IMR-90 (cell line): ENCODE measurements around the gene VAT1L. TPM values are rescaled to one million over a fixed set of nuclear protein-coding genes. Genes with fewer than 3 reads are reported as not detected.

Experiments used
- ATAC-seq: fragments of 200-7000 bp; cut with Tn5 transposase; 2 replicates; pipeline ENCODE4 v1.9.1; 2020; ENCODE audit warnings: low read depth, mild to moderate bottlenecking, moderate library complexity
- BruUV-seq: library from RNA; stranded (reverse); fragments of 400-500 nt; replicated peaks from 2 replicates; lab custom pipeline; 2021; lab: Mats Ljungman, UMichigan
- CTCF ChIA-PET: fragments of 300-600 bp; formaldehyde crosslinking; extraction: SDS; loops from one replicate; lab custom pipeline; 2021; ENCODE audit warnings: antibody characterized with exemption; lab: Yijun Ruan, JAX
- POLR2A ChIA-PET: fragments of 300-600 bp; sonication (Branson Sonifier 250); formaldehyde crosslinking; loops from one replicate; lab custom pipeline; 2022; ENCODE audit warnings: antibody characterized with exemption; ENCODE audit not compliant: unreplicated experiment; lab: Charles Lee
- DNase-seq: peaks from one replicate; pipeline ENCODE4 v3.0.0; 2013
- H2AFZ ChIP-seq: replicated peaks from 2 replicates; pipeline ENCODE3; 2013; ENCODE audit warnings: low read length, mild to moderate bottlenecking; ENCODE audit not compliant: poor library complexity
- H2AK5ac ChIP-seq: 2 replicates; pipeline ENCODE4 v1.6.1; 2013; ENCODE audit warnings: low read depth, low read length, inconsistent platforms
- H2AK9ac ChIP-seq: replicated peaks from 2 replicates; pipeline ENCODE3; 2013; ENCODE audit warnings: mild to moderate bottlenecking, low read depth, low read length, moderate library complexity; ENCODE audit not compliant: poor library complexity
- H2BK120ac ChIP-seq: 2 replicates; pipeline ENCODE4 v1.6.1; 2013; ENCODE audit warnings: low read depth, low read length, inconsistent platforms
- H2BK15ac ChIP-seq: 3 replicates; pipeline ENCODE4 v1.6.1; 2013; ENCODE audit warnings: low read depth, low read length, inconsistent platforms
- H2BK20ac ChIP-seq: 2 replicates; pipeline ENCODE4 v1.6.1; 2013; ENCODE audit warnings: low read depth, mild to moderate bottlenecking, inconsistent platforms, low read length, moderate library complexity
- H2BK5ac ChIP-seq: 2 replicates; pipeline ENCODE4 v1.6.1; 2013; ENCODE audit warnings: mild to moderate bottlenecking, low read depth, low read length, inconsistent platforms; ENCODE audit not compliant: poor library complexity, severe bottlenecking
- H3K14ac ChIP-seq: replicated peaks from 2 replicates; pipeline ENCODE4 v1.6.1; 2013; ENCODE audit warnings: low read depth, low read length, inconsistent platforms
- H3K18ac ChIP-seq: 2 replicates; pipeline ENCODE4 v1.6.1; 2013; ENCODE audit warnings: low read depth, low read length, control low read depth
- H3K23ac ChIP-seq: 2 replicates; pipeline ENCODE4 v1.6.1; 2013; ENCODE audit warnings: low read depth, low read length, inconsistent platforms
- H3K27ac ChIP-seq: 2 replicates; pipeline ENCODE4 v1.5.1; 2013; ENCODE audit warnings: mild to moderate bottlenecking, control low read depth, low read length; ENCODE audit not compliant: insufficient read depth
- H3K27me3 ChIP-seq: 2 replicates; pipeline ENCODE4 v1.6.1; 2013; ENCODE audit warnings: low read length; ENCODE audit not compliant: control insufficient read depth, insufficient read depth
- H3K36me3 ChIP-seq: 2 replicates; pipeline ENCODE4 v1.6.1; 2013; ENCODE audit warnings: low read length, mixed read lengths; ENCODE audit not compliant: control insufficient read depth, insufficient read depth
- H3K4ac ChIP-seq: 2 replicates; pipeline ENCODE4 v1.6.1; 2013; ENCODE audit warnings: low read depth, low read length, inconsistent platforms
- H3K4me1 ChIP-seq: 2 replicates; pipeline ENCODE4 v1.6.1; 2013; ENCODE audit warnings: low read length, mixed read lengths; ENCODE audit not compliant: control insufficient read depth, insufficient read depth
- H3K4me2 ChIP-seq: 2 replicates; pipeline ENCODE4 v1.6.1; 2013; ENCODE audit warnings: low read depth, mild to moderate bottlenecking, control low read depth, low read length, moderate library complexity
- H3K4me3 ChIP-seq: 2 replicates; pipeline ENCODE4 v1.5.1; 2013; ENCODE audit warnings: low read depth, mild to moderate bottlenecking, control low read depth, low read length, moderate library complexity; ENCODE audit not compliant: insufficient read depth
- H3K56ac ChIP-seq: 2 replicates; pipeline ENCODE4 v1.6.1; 2013; ENCODE audit warnings: low read length, inconsistent platforms; ENCODE audit not compliant: insufficient read depth; ENCODE audit errors: extremely low read depth
- H3K79me1 ChIP-seq, 2 experiments: 2 replicates each; pipeline ENCODE4 v1.6.1; 2013; ENCODE audit warnings: low read length in 2 of 2, inconsistent platforms in 1 of 2, low read depth in 1 of 2
- H3K9ac ChIP-seq: 2 replicates; pipeline ENCODE4 v1.6.1; 2013; ENCODE audit warnings: low read depth, low read length, control low read depth
- H3K9me1 ChIP-seq: 2 replicates; pipeline ENCODE4 v1.6.1; 2013; ENCODE audit warnings: low read length, inconsistent platforms; ENCODE audit not compliant: insufficient read depth
- H3K9me3 ChIP-seq: 2 replicates; pipeline ENCODE4 v1.6.1; 2013; ENCODE audit warnings: low read length; ENCODE audit not compliant: control insufficient read depth, insufficient read depth
- H4K20me1 ChIP-seq: 2 replicates; pipeline ENCODE4 v1.6.1; 2013; ENCODE audit warnings: low read length, inconsistent platforms; ENCODE audit not compliant: insufficient read depth
- H4K5ac ChIP-seq: 2 replicates; pipeline ENCODE4 v1.6.1; 2013; ENCODE audit warnings: mild to moderate bottlenecking, low read depth, low read length, control low read depth
- H4K8ac ChIP-seq, 2 experiments: 2 replicates each; pipeline ENCODE4 v1.6.1; 2013; ENCODE audit warnings: low read depth in 2 of 2, low read length in 2 of 2, control low read depth in 1 of 2, inconsistent platforms in 1 of 2
- H4K91ac ChIP-seq: 2 replicates; pipeline ENCODE4 v1.6.1; 2013; ENCODE audit warnings: low read depth, low read length, inconsistent platforms; ENCODE audit not compliant: insufficient read depth
- BHLHE40 ChIP-seq: fragments of 150-350 bp; IDR thresholded peaks from 2 replicates; pipeline ENCODE4 v1.6.1; 2016; ENCODE audit warnings: mild to moderate bottlenecking, low read depth, low read length
- CTCF ChIP-seq: conservative IDR thresholded peaks from 2 replicates; pipeline ENCODE4 v1.5.1; 2012; ENCODE audit warnings: mild to moderate bottlenecking, low read depth, low read length, improper control_type of control experiment
- FOS ChIP-seq: fragments of 150-350 bp; IDR thresholded peaks from 2 replicates; pipeline ENCODE4 v1.6.1; 2016; ENCODE audit warnings: low read depth, low read length
- MAFK ChIP-seq: IDR thresholded peaks from 2 replicates; pipeline ENCODE4 v1.6.1; 2012; ENCODE audit warnings: low read depth, low read length, improper control_type of control experiment
- MAZ ChIP-seq: IDR thresholded peaks from 2 replicates; pipeline ENCODE4 v1.6.1; 2012; ENCODE audit warnings: low read depth, mild to moderate bottlenecking, low read length, improper control_type of control experiment, moderate library complexity, borderline replicate concordance
- MXI1 ChIP-seq: IDR thresholded peaks from 2 replicates; pipeline ENCODE4 v1.6.1; 2012; ENCODE audit warnings: low read depth, mild to moderate bottlenecking, low read length, moderate library complexity, borderline replicate concordance
- RAD21 ChIP-seq: IDR thresholded peaks from 2 replicates; pipeline ENCODE4 v1.6.1; 2012; ENCODE audit warnings: low read length, improper control_type of control experiment
- RCOR1 ChIP-seq: IDR thresholded peaks from 2 replicates; pipeline ENCODE4 v1.6.1; 2012; ENCODE audit warnings: mild to moderate bottlenecking, low read length, improper control_type of control experiment; ENCODE audit not compliant: insufficient replicate concordance
- RFX5 ChIP-seq: IDR thresholded peaks from 2 replicates; pipeline ENCODE4 v1.8.0; 2012; ENCODE audit warnings: low read depth, mild to moderate bottlenecking, low read length, moderate library complexity
- WGBS, 2 experiments: methylation state at CpG; one replicate each; pipeline versions ENCODE4 v1.1.5 to v1.1.7; 2013; ENCODE audit warnings: missing lambda C conversion rate in 2 of 2; ENCODE audit not compliant: insufficient read length in 1 of 2; ENCODE audit errors: extremely low coverage in 2 of 2; 5-methylcytosine and 5-hydroxymethylcytosine counted together
- dilution Hi-C: fragments of 300-500 bp; cut with HindIII; formaldehyde crosslinking; loops from one replicate; pipeline ENCODE4 v1.14.3; 2018; ENCODE audit warnings: low sequenced_read_pairs; ENCODE audit not compliant: unreplicated experiment
- in situ Hi-C: fragments of 300-500 bp; cut with MboI; formaldehyde crosslinking; loops from 3 replicates; pipeline ENCODE4 v1.14.3; 2019; ENCODE audit warnings: low sequenced_read_pairs, inconsistent platforms, mixed read lengths
- intact Hi-C: fragments of 100-400 bp; cut with micrococcal nuclease; formaldehyde crosslinking; loops from 2 replicates; pipeline ENCODE4 v1.10.0; 2022
- polyA plus RNA-seq, 3 experiments: library from polyadenylated mRNA; depleted of rRNA; stranded (reverse); fragments of >200 nt; gene quantifications; 2 replicates each; pipeline ENCODE4 v1.2.3, GENCODE V29; 2012; ENCODE audit warnings: low replicate concordance in 1 of 3
- total RNA-seq: library from RNA; depleted of rRNA; stranded (reverse); fragments of >200 nt; gene quantifications from 2 replicates; pipeline ENCODE4 v1.2.3, GENCODE V29; 2012

Gene VAT1L
- total and polyA plus RNA-seq, 2 of the 4 experiments (the other 2 are of a cell fraction) = 15.4 to 18.5 TPM

GRCh38 chr16:77780378-77780837, 8.0 kb upstream of the VAT1L start:
- no TSS peak for BruUV-seq
- peak overlapping the region; percentile 80 for H2AK9ac ChIP-seq
- peak overlapping the region; percentile 98 for H2BK5ac ChIP-seq
- H4K8ac ChIP-seq = peak overlapping the region in 1 of 2 experiments; percentile 93; a peak in 2 of 4 replicates
- H4K20me1 ChIP-seq = no peaks in the 10 kb centered on the region
- ATAC-seq (peak; percentile 94), DNase-seq (peak; percentile 98)
- intact Hi-C loops (loop anchor here (2.0 kb wide), 3 partner anchors 58 to 190 kb away; partner anchors contain the start of gene NUDT7), dilution Hi-C loops (no loop called here), in situ Hi-C loops (no loop called here)
- peak overlapping the region; percentile 94 for H3K4ac ChIP-seq
- H2BK120ac ChIP-seq = peak overlapping the region; percentile 98
- H3K23ac ChIP-seq = peak overlapping the region; percentile 20
- CTCF ChIA-PET = interaction anchor here (0.6 to 0.8 kb wide), 2 partner anchors 104 to 184 kb away, joined by 3 read pairs; no protein-coding TSS in a partner anchor
- H3K79me1 ChIP-seq = no peaks in the 10 kb centered on the region
- peak overlapping the region; percentile 74 for H2AFZ ChIP-seq
- H3K56ac ChIP-seq = peak overlapping the region; percentile 7; the same call in 1 of the 2 replicates
- no peaks in the 10 kb centered on the region for H3K9me3 ChIP-seq
- H2AK5ac ChIP-seq = peak overlapping the region; percentile 59; the same call in 1 of the 2 replicates
- H4K5ac ChIP-seq = 0 out of 2 replicates have a peak overlapping the region, but pooled peaks have one; percentile 43
- H2BK15ac ChIP-seq = peak overlapping the region; percentile 22; the same call in 2 of the 3 replicates
- POLR2A ChIA-PET = no interaction called here
- H3K14ac ChIP-seq = peak overlapping the region; percentile 39
- H2BK20ac ChIP-seq = peak overlapping the region; percentile 100
- H4K91ac ChIP-seq = peak overlapping the region; percentile 80; the same call in 1 of the 2 replicates
- no peak overlapping the region for H3K4me3 ChIP-seq
- peak overlapping the region; percentile 27 for H3K4me2 ChIP-seq
- H3K9me1 ChIP-seq = peaks cover 5% of the 10 kb centered on the region
- H3K4me1 ChIP-seq = peaks cover 5% of the 10 kb centered on the region
- H3K18ac ChIP-seq = peak overlapping the region; percentile 77
- H3K9ac ChIP-seq = no peak overlapping the region
- H3K27me3 ChIP-seq = no peaks in the 10 kb centered on the region
- TF ChIP-seq RCOR1 (peak; percentile 92), BHLHE40 (peak; percentile 49; the same call in 1 of the 2 replicates), FOS (peak; percentile 74), CTCF (no peak), MXI1 (no peak), RFX5 (no peak), RAD21 (no peak), MAFK (no peak), MAZ (no peak; the same call in 1 of the 2 replicates)
- peak overlapping the region; percentile 72 for H3K27ac ChIP-seq
- 0% methylated on average over 2 of the region's 9 CpGs; no CpG with 5 or more reads in 1 of the 2 experiments for WGBS, 2 experiments
- no peaks in the 10 kb centered on the region for H3K36me3 ChIP-seq
